Stimulated activated CD4-positive, alpha-beta T cell treated with anti-CD3 and anti-CD28 coated beads, Interleukin-1b, Interleukin-23, amount 100 ng/mL, for 48 hours (primary cell): ENCODE data around the gene VTCN1.

ENCODE experiments used
- DNase-seq: peaks from one replicate; pipeline ENCODE4 v3.0.0-alpha.2; 2020

Gene VTCN1

GRCh38 chr1:117093870-117094621, 116.7 kb downstream of the VTCN1 start:
- DNase-seq = peak; percentile 33
